OCI-LY7 (cell line): ENCODE measurements around the gene YIPF2. TPM values are rescaled to one million over a fixed set of nuclear protein-coding genes. Genes with fewer than 3 reads are reported as not detected.

Experiments used
- BruUV-seq: library from RNA; stranded (reverse); fragments of 400-500 nt; replicated peaks from 2 replicates; lab custom pipeline; 2021; lab: Mats Ljungman, UMichigan
- CTCF ChIA-PET: fragments of 300-600 bp; sonication (Branson Sonifier 250); formaldehyde crosslinking; loops from one replicate; lab custom pipeline; 2022; ENCODE audit warnings: antibody characterized with exemption; ENCODE audit not compliant: unreplicated experiment; lab: Charles Lee
- POLR2A ChIA-PET: fragments of 300-600 bp; sonication (Branson Sonifier 250); formaldehyde crosslinking; loops from one replicate; lab custom pipeline; 2022; ENCODE audit warnings: antibody characterized with exemption; lab: Charles Lee
- DNase-seq: peaks from one replicate; pipeline ENCODE4 v3.0.0-alpha.2; 2015; ENCODE audit warnings: low spot score
- H2AFZ ChIP-seq: fragments of 200-600 bp; sonication (generic), shearing (Covaris generic); 2 replicates; pipeline ENCODE4 v1.6.1; 2014; ENCODE audit warnings: mild to moderate bottlenecking, antibody characterized with exemption, low read length, moderate library complexity
- H3K27ac ChIP-seq: fragments of 200-600 bp; sonication (generic); 2 replicates; pipeline ENCODE4 v1.5.1; 2014; ENCODE audit warnings: mixed run types, low read depth, mild to moderate bottlenecking, moderate library complexity, low read length, inconsistent platforms; ENCODE audit not compliant: poor library complexity, severe bottlenecking
- H3K36me3 ChIP-seq: fragments of 200-600 bp; sonication (generic); 2 replicates; pipeline ENCODE4 v1.6.1; 2014; ENCODE audit warnings: mild to moderate bottlenecking, antibody characterized with exemption, low read length, moderate library complexity, mixed read lengths; ENCODE audit not compliant: insufficient read depth
- H3K4me1 ChIP-seq: fragments of 200-600 bp; sonication (generic); 2 replicates; pipeline ENCODE4 v1.5.1; 2014; ENCODE audit warnings: mild to moderate bottlenecking, low read length; ENCODE audit not compliant: insufficient read depth, poor library complexity, severe bottlenecking
- H3K4me2 ChIP-seq: fragments of 200-600 bp; sonication (generic); 2 replicates; pipeline ENCODE4 v1.6.1; 2014; ENCODE audit warnings: mild to moderate bottlenecking, low read length
- H3K4me3 ChIP-seq: fragments of 200-600 bp; sonication (generic); 2 replicates; pipeline ENCODE4 v1.5.1; 2014; ENCODE audit warnings: mild to moderate bottlenecking, low read depth, low read length; ENCODE audit not compliant: poor library complexity, severe bottlenecking
- H3K79me2 ChIP-seq: fragments of 200-600 bp; sonication (generic); 2 replicates; pipeline ENCODE4 v1.6.1; 2016; ENCODE audit warnings: low read depth, mild to moderate bottlenecking, low read length, moderate library complexity, mixed read lengths; ENCODE audit not compliant: insufficient read depth
- H3K9me2 ChIP-seq: fragments of 200-600 bp; sonication (generic); 2 replicates; pipeline ENCODE4 v1.6.1; 2016; ENCODE audit warnings: mild to moderate bottlenecking, low read length, mixed read lengths; ENCODE audit not compliant: insufficient read depth
- H3K9me3 ChIP-seq: fragments of 200-600 bp; sonication (generic); 2 replicates; pipeline ENCODE4 v1.6.1; 2014; ENCODE audit warnings: mild to moderate bottlenecking, mixed run types, low read length, mixed read lengths
- H4K20me1 ChIP-seq: fragments of 200-600 bp; sonication (generic); 2 replicates; pipeline ENCODE4 v1.6.1; 2014; ENCODE audit warnings: mild to moderate bottlenecking, antibody characterized with exemption, low read length, moderate library complexity, mixed read lengths; ENCODE audit not compliant: insufficient read depth
- EZH2phosphoT487 ChIP-seq: fragments of 200-600 bp; sonication (generic); IDR thresholded peaks from 2 replicates; pipeline ENCODE4 v1.6.1; 2018; ENCODE audit warnings: low read depth, borderline replicate concordance, mild to moderate bottlenecking, mixed run types, antibody characterized with exemption, low read length, moderate library complexity, mixed read lengths
- intact Hi-C: fragments of 100-400 bp; cut with micrococcal nuclease; formaldehyde crosslinking; loops from one replicate; pipeline ENCODE4 v1.10.0; 2022; ENCODE audit not compliant: unreplicated experiment
- total RNA-seq, 2 experiments: library from RNA; depleted of rRNA in 1 of 2; stranded (reverse); fragments of >200 nt in 1 of 2; shearing (Covaris generic) in 1 of 2; gene quantifications; 2 replicates each; pipeline ENCODE4 v1.2.3, GENCODE V29; 2014 to 2022
- TF ChIP-seq, protein P1 (sequence below): fragments of 200-600 bp; sonication (generic); conservative IDR thresholded peaks from 2 replicates; pipeline ENCODE4 v1.5.1; 2014; ENCODE audit warnings: mild to moderate bottlenecking, antibody characterized with exemption, low read length, moderate library complexity, mixed read lengths

The YIPF2 gene
- total RNA-seq, 2 experiments from 2014 or later = 26.7 to 27.5 TPM

DNA sequence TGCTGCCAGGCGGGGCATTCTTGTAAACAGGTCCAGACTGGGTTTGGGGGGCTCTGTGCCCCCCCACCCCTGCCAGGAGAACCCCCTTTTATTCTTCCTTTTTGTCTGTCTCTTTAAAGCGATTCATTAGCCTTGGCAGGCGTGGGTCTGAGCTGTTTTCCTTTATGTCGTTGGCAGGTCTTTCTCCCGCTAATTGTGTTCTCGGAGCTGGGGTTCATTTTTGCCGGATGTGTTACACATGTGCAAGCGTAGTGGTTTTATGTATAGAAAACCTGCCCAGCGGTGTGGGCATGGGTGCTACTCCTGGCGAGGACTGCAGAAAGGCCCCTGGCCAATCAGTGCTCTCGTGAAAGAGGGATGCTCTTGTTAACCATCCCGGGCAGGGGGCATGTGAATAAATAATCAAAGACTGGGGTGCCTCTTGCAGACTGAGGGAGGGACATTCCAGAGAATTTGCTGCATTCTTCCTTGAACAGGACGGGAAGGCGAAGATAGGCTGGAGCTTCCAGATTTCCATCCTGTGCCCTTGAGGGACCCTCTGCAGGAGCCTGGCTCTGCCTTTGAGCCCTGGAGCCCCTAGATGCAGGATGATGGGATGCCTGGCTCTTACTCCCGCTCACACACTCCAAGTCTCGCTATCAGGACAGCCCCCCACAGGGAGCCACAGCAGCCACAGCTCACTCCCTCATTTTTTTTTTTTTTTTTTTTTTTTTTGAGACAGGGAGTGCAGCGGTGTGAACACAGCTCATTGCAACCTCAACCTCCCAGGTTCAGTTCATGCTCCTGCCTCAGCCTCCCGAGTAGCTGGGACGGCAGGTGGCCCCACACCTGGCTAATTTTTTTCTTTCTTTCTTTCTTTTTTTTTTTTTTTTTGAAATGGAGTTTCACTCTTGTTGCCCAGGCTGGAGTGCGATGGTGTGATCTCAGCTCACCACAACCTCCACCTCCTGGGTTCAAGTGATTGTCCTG lies 43.0 kb downstream of the YIPF2 start:
- H3K27ac ChIP-seq = no peak overlapping the region
- no peaks in the 10 kb centered on the region for H3K9me2 ChIP-seq
- H4K20me1 ChIP-seq = no peaks in the 10 kb centered on the region
- intact Hi-C loops = no loop called here
- BruUV-seq = no TSS peak
- DNase-seq = no peak
- ChIA-PET POLR2A (interaction anchor here (0.6 kb wide), 1 partner anchor 304 kb away, joined by 3 read pairs; no protein-coding TSS in a partner anchor), CTCF (interaction anchor here (0.6 kb wide), 2 partner anchors 13 to 1848 kb away, joined by 4 to 7 read pairs; no protein-coding TSS in a partner anchor)
- no peak overlapping the region for H3K4me2 ChIP-seq
- H3K36me3 ChIP-seq = peaks cover 34% of the 10 kb centered on the region
- TF ChIP-seq EZH2phosphoT487 = no peak
- TF ChIP-seq, protein P1, sequence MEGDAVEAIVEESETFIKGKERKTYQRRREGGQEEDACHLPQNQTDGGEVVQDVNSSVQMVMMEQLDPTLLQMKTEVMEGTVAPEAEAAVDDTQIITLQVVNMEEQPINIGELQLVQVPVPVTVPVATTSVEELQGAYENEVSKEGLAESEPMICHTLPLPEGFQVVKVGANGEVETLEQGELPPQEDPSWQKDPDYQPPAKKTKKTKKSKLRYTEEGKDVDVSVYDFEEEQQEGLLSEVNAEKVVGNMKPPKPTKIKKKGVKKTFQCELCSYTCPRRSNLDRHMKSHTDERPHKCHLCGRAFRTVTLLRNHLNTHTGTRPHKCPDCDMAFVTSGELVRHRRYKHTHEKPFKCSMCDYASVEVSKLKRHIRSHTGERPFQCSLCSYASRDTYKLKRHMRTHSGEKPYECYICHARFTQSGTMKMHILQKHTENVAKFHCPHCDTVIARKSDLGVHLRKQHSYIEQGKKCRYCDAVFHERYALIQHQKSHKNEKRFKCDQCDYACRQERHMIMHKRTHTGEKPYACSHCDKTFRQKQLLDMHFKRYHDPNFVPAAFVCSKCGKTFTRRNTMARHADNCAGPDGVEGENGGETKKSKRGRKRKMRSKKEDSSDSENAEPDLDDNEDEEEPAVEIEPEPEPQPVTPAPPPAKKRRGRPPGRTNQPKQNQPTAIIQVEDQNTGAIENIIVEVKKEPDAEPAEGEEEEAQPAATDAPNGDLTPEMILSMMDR = no peak
- H3K4me1 ChIP-seq = peaks cover 46% of the 10 kb centered on the region
- H2AFZ ChIP-seq = no peak overlapping the region
- peaks cover 83% of the 10 kb centered on the region for H3K79me2 ChIP-seq
- no peak overlapping the region for H3K4me3 ChIP-seq
- no peaks in the 10 kb centered on the region for H3K9me3 ChIP-seq

DNA sequence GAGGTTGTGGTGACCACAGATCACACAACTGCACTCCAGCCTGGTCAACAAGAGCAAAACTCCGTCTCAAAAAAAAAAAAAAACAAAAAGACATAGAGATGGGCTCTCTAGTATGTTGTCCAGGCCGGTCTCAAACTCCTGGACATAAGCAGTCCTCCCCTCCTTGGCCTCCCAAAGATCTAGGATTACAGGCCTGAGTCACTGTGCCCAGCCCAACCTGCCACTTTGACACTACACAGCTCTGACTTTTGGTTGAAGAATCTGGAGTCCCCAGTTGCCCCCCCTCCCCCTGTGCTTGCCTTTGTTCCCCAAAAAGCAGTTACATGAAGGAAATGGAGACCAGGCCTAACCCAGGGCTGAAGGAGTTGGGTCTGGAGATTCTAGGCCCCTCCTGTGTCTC lies 44.2 kb downstream of the YIPF2 start:
- Histone ChIP-seq H3K9me3 (no peaks in the 10 kb centered on the region), H3K4me2 (no peak overlapping the region), H3K27ac (no peak overlapping the region), H3K36me3 (peaks cover 35% of the 10 kb centered on the region), H3K79me2 (peaks cover 83% of the 10 kb centered on the region), H3K4me1 (peaks cover 52% of the 10 kb centered on the region), H3K9me2 (no peaks in the 10 kb centered on the region), H4K20me1 (no peaks in the 10 kb centered on the region), H3K4me3 (no peak overlapping the region), H2AFZ (no peak overlapping the region)
- intact Hi-C loops = no loop called here
- TF ChIP-seq, protein P1 = no peak
- TF ChIP-seq EZH2phosphoT487 = no peak
- DNase-seq = no peak
- CTCF ChIA-PET = no interaction called here
- no TSS peak for BruUV-seq
- POLR2A ChIA-PET = no interaction called here

DNA sequence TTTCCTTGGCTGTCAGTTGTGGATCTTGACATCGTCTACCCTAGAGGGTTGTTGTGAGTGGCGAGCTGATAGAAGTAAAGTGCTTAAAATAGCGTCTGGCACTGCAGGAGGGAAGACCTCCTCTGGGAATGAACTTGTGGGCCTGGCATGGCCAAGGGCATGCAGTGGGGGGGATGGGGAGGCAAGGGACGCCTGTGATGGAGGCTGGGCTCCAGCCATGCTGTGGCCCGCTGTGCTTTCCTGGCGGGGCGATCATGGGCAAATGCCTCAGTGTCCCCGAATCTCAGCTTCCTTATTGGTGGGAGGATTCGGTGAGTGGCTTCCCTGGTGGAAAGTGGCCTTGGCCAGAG lies 46.4 kb downstream of the YIPF2 start:
- Histone ChIP-seq H2AFZ (no peak overlapping the region), H3K4me3 (no peak overlapping the region), H3K36me3 (peaks cover 35% of the 10 kb centered on the region), H3K27ac (no peak overlapping the region), H3K79me2 (peaks cover 91% of the 10 kb centered on the region), H3K4me1 (peaks cover 52% of the 10 kb centered on the region), H3K4me2 (no peak overlapping the region), H4K20me1 (no peaks in the 10 kb centered on the region), H3K9me2 (no peaks in the 10 kb centered on the region), H3K9me3 (no peaks in the 10 kb centered on the region)
- no TSS peak for BruUV-seq
- intact Hi-C loops = no loop called here
- TF ChIP-seq, protein P1 = no peak
- TF ChIP-seq EZH2phosphoT487 = no peak
- CTCF ChIA-PET = interaction anchor here (0.5 kb wide), 1 partner anchor 59 kb away, joined by 3 read pairs; no protein-coding TSS in a partner anchor
- POLR2A ChIA-PET = no interaction called here
- DNase-seq = no peak
